ENCODE measurements around the gene STAU1.

GRCh38 chr20:49216991-49217578, 29.0 kb upstream of the STAU1 start:
- TF ChIP-seq POLR2AphosphoS5 (IDR thresholded peaks at IDR 0.05; ENCODE audit: borderline replicate concordance, low read depth, low read length) = no peak
- no peak for TF ChIP-seq EZH2 (IDR thresholded peaks at IDR 0.05)
